Activated T-helper 1 cell treated with anti-CD3 and anti-CD28 coated beads, Interleukin-12 subunit alpha, Interleukin-12 subunit beta, Interleukin-2, Interleukin-4 antibody, amounts not matched to agents 30 ng/mL and 10 ng/mL and 1 ng/mL, durations not matched to agents 14 hours and 24 hours and 36 hours (primary cell): ENCODE measurements around the gene DCP1B. TPM values are rescaled to one million over a fixed set of nuclear protein-coding genes. Genes with fewer than 3 reads are reported as not detected.

Source experiments
- DNase-seq: peaks from one replicate; pipeline ENCODE4 v3.0.0; 2021; ENCODE audit warnings: low spot score
- H3K27ac Mint-ChIP-seq: one replicate; pipeline ENCODE4 v1.8.0; 2021; ENCODE audit warnings: mild to moderate bottlenecking, mixed read lengths
- H3K27me3 Mint-ChIP-seq: one replicate; pipeline ENCODE4 v1.8.0; 2022; ENCODE audit warnings: mild to moderate bottlenecking, moderate library complexity, mixed read lengths; ENCODE audit not compliant: insufficient read depth
- H3K36me3 Mint-ChIP-seq: one replicate; pipeline ENCODE4 v1.8.0; 2021; ENCODE audit warnings: low read depth, mixed read lengths
- H3K4me1 Mint-ChIP-seq: one replicate; pipeline ENCODE4 v1.8.0; 2021; ENCODE audit warnings: low read depth, mixed read lengths
- H3K4me3 Mint-ChIP-seq: one replicate; pipeline ENCODE4 v1.8.0; 2021; ENCODE audit warnings: mild to moderate bottlenecking, moderate library complexity, mixed read lengths
- H3K9me3 Mint-ChIP-seq: one replicate; pipeline ENCODE4 v1.8.0; 2021; ENCODE audit warnings: mixed read lengths
- intact Hi-C: fragments of 100-400 bp; cut with micrococcal nuclease; formaldehyde crosslinking; loops from one replicate; pipeline ENCODE4 v1.15.1; 2024
- total RNA-seq: library from RNA; stranded (reverse); gene quantifications from 2 replicates; pipeline ENCODE4 v1.2.3, GENCODE V29; 2022

The DCP1B gene
- total RNA-seq, 1 donor from 2014 or later, result 8.8 TPM

DNA sequence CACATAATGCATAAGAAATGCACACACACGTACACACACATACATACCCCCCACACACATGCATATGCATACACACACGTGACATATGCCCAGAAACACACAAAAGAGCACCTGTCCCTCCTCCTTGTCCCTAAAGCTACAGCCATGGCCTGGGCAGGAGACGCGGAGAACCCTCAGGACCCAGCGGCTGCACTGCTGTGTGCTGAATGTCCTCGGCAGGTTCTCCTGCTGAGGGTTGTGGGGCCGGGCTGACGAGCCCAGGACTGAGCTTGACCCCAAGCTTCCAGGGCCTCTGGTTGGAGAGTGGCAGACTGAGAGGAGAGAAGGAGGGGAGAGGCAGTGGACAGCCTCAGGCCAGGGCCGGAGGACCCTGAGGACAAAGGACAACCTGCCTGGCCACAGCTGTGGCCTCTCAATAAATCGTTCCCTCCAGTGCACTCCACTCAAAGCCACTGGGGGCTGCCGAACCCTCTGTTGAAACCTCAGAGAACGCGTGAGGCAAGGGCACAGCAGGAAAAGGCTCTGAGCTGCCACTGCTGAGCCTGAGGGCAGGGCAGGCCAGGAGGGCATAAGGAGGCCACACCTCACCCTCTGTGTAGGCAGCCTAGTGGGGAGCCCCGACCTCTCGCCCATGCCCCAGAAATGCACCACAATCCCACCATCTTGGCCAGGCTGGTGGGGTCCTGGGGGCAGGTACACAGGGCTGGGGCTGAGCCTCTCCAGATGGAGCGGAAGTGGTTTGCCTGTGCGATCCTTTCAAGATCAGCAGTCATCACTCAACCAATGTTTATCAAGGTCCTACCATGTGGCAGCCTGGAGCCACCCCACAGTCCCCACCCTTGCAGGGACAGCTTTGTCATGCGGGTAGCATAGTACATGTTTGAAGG, 88.9 kb downstream of the DCP1B start:
- intact Hi-C loops, result no loop called here

DNA sequence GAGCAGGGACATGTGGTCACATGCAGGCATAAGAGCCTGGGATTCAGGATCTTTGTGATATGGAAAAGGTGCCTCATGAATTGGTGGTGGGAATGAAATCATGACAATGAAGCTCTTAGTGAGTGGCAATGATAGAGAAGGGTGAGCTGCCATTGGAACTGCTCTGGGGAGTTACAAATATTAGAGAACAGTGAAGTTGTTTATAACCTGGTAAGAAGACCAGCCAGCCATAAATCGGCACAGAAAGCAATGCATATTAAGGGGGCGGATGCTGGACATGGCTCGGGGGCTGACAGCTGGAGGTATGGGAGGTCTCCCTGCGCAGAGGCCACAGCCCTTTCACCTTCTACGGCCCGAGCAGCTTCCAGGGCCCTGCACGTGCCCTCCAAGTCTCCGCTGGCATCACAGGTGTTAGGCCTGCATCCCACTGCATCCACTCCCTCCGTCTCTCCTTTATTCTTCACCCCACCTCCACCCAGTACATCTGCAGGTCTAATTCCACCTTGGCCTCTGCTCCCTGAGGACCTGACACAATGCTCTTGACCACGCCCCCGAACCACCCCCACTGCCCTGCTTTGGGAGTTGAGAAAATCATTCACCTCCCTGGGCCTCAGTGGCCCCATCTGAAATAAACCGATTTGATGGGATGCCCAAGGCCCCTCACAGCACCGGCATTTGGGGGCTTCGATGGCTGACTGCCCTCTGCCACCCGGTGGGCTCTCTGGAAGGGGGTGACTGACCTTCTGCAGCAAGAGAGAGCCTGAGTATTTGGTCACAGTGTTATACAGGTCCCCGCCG, 89.9 kb downstream of the DCP1B start:
- no peak for DNase-seq
- intact Hi-C loops, result no loop called here
- Mint-ChIP-seq H3K4me1 (peaks cover 11% of the 10 kb centered on the region), H3K27me3 (peaks cover 6% of the 10 kb centered on the region), H3K9me3 (no peaks in the 10 kb centered on the region), H3K27ac (peak overlapping the region; percentile 52), H3K4me3 (no peak overlapping the region), H3K36me3 (peaks cover 3% of the 10 kb centered on the region)

More for the DNA sequence above, 88.9 kb downstream of the DCP1B start:
- DNase-seq, result peak; percentile 16
- Mint-ChIP-seq H3K9me3 (no peaks in the 10 kb centered on the region), H3K4me1 (peaks cover 11% of the 10 kb centered on the region), H3K27ac (peak overlapping the region; percentile 25), H3K4me3 (peak overlapping the region; percentile 25), H3K36me3 (peaks cover 3% of the 10 kb centered on the region), H3K27me3 (peaks cover 7% of the 10 kb centered on the region)

DNA sequence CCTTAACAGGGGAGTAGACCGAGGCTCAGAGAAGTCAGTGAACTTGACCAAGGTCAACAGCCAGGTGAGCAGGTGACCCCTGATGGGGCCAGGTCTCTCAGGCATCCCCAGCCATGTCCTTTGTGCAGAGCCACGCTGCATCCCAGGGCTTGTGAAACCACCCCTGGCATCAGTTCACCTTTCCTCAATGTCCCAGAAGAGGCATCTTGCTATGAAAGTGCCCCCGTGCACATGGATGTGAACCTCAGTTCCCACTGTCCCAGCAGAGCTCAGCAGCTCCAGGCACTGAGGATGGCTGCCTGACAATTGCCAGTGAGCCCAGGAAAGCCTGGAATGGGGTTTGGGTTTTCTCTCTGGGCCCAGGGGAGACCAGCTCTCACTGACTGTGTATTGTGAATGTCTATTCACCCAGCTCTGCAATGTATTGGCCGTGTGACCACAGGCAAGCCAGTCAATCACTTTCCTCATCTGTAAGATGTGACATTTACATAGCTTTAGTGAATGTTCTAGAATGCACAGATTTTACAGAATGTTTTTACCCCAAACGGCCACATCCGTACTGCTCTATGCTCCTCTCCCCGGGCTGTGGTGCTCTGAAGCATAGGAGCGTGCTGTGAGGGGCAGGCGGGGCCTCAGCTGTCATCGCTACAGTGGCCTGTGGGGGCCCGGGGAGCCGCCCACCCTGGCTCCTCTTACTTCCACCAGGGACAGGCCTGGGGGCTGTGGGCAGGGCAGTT, 90.7 kb downstream of the DCP1B start:
- H3K4me1 Mint-ChIP-seq, result peaks cover 11% of the 10 kb centered on the region
- H3K4me3 Mint-ChIP-seq, result no peak overlapping the region
- no peak for DNase-seq
- H3K36me3 Mint-ChIP-seq, result peaks cover 3% of the 10 kb centered on the region
- peaks cover 3% of the 10 kb centered on the region for H3K27me3 Mint-ChIP-seq
- no peak overlapping the region for H3K27ac Mint-ChIP-seq
- H3K9me3 Mint-ChIP-seq, result no peaks in the 10 kb centered on the region
- intact Hi-C loops, result no loop called here

DNA sequence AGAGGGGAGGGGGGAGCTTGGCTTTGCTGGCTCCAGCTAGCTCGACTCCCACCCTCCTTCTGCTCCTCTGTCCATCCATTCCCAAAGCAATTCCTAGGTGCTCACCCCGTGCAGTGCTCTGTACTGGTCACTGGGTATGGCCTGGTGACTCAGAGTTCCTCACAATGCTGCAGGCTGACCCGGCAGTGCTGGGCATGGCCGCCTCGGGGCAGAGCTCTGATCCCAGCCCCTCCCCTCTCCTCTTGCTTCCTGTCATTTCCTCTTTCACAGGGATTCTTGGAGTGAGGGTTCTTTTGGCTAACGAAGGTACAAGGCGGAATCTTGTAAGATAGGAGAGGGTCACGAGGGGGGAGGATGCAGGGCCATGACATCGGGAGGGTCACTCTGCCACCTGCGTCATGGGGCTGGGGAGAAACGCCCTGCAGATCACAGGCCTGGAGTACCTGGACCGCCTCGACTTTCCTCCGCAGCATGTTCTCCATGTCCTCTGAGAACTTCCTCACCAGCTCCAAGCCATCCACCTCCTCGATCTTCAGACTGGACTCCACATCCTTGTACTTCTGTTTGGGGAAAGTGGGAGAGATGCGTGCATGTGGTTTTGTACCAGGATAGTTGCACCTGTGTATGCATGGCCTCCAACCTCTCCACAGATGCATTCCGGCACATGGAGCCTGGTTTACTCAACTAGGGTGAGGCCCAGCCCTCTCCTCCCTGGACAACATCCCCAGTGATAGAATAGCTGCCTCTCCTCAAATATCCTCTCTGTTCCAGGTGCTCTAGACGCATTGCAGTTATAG, 91.5 kb downstream of the DCP1B start:
- peaks cover 12% of the 10 kb centered on the region for H3K4me1 Mint-ChIP-seq
- H3K27me3 Mint-ChIP-seq, result peaks cover 4% of the 10 kb centered on the region
- DNase-seq, result no peak
- peaks cover 3% of the 10 kb centered on the region for H3K36me3 Mint-ChIP-seq
- intact Hi-C loops, result no loop called here
- no peaks in the 10 kb centered on the region for H3K9me3 Mint-ChIP-seq
- no peak overlapping the region for H3K4me3 Mint-ChIP-seq
- H3K27ac Mint-ChIP-seq, result no peak overlapping the region

DNA sequence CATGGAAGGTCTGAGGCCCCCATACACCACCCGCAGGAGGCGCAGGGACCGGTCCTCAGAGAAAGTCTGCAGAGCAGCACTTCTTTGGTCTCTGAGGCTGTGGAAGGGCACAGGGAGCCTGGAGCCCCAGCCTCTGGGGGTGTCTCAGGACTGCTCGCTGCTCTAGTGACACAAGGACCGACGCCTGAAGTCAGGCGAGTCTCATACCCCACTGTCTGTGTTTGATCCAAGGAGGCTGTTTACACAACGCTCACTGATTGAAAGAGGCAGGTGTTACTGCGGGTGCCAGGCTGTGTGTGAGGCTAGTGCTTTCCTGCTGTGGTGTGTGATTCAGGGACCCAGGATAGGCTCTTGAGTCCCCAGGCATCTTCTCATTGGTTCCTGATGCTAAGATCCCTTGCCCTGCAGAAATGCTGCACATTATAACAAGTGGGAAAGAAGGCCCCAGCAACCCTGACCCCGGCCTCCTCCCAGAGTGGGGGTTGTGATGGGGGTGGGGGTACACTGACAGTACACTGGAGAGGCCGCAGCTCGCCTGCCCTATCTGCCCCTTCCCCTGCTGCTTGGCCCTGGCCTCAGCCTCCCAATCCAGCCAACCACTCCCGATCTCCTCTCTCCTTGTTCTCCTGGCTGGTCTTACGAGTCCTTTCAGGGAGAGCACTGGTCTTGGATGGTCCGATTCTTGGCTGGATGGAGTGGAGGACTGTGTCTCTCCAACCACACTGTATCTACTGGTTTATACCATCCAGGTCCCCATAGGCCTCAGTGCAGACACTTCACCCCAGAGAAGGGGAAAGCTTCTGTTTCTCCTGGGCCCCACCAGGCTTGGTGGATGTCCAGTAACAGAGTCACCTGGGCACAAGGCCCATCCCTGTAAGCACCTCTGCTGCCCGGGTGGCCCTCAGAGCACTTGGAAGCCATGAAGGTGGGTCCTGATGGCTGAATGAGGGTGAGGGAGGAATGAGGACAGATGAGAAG, 92.4 kb downstream of the DCP1B start:
- H3K9me3 Mint-ChIP-seq, result peaks cover 2% of the 10 kb centered on the region
- H3K4me3 Mint-ChIP-seq, result no peak overlapping the region
- peaks cover 3% of the 10 kb centered on the region for H3K36me3 Mint-ChIP-seq
- H3K27me3 Mint-ChIP-seq, result peaks cover 8% of the 10 kb centered on the region
- intact Hi-C loops, result no loop called here
- peaks cover 17% of the 10 kb centered on the region for H3K4me1 Mint-ChIP-seq
- H3K27ac Mint-ChIP-seq, result no peak overlapping the region
- no peak for DNase-seq

DNA sequence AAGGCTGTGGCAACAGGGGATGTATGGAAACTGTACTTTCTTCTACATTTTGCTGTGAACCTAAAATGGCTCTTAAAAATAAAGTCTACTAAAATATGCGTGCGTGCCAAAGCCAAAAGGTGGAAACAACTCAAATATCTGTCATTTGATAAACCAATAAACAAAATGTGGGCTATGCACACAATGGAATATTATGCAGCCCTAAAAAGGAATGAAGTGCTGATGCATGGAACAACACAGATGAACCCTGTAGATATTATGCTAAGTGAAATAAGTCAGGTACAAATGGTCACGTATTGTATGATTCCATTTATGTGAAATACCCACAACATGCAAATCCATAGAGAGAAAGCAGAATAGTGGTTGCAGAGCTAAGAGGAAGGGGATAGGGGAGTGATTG, 93.8 kb downstream of the DCP1B start:
- no peak for DNase-seq
- Mint-ChIP-seq H3K9me3 (peaks cover 14% of the 10 kb centered on the region), H3K4me1 (peaks cover 6% of the 10 kb centered on the region), H3K27ac (no peak overlapping the region), H3K36me3 (peaks cover 2% of the 10 kb centered on the region), H3K27me3 (peaks cover 11% of the 10 kb centered on the region), H3K4me3 (no peak overlapping the region)
- intact Hi-C loops, result no loop called here

DNA sequence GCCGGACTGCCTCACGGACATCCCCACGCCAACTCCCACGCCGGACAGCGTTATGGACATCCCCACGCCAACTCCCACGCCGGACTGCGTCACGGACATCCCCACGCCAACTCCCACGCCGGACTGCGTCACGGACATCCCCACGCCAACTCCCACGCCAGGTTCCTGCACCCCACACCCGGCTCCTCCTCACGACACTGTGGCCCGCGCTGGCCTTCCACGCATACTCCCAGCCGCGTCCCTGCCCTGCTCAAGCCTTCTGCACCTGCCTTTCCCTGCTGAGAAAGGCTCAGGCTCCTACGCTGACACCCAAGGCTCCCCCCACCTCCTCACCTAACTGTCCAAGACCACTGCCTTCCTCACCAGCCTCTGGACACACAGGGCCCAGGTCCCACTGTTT, 95.5 kb downstream of the DCP1B start:
- H3K27ac Mint-ChIP-seq, result no peak overlapping the region
- no peak overlapping the region for H3K4me3 Mint-ChIP-seq
- peaks cover 6% of the 10 kb centered on the region for H3K4me1 Mint-ChIP-seq
- DNase-seq, result no peak
- peaks cover 15% of the 10 kb centered on the region for H3K27me3 Mint-ChIP-seq
- peaks cover 24% of the 10 kb centered on the region for H3K9me3 Mint-ChIP-seq
- peaks cover 2% of the 10 kb centered on the region for H3K36me3 Mint-ChIP-seq
- intact Hi-C loops, result no loop called here

DNA sequence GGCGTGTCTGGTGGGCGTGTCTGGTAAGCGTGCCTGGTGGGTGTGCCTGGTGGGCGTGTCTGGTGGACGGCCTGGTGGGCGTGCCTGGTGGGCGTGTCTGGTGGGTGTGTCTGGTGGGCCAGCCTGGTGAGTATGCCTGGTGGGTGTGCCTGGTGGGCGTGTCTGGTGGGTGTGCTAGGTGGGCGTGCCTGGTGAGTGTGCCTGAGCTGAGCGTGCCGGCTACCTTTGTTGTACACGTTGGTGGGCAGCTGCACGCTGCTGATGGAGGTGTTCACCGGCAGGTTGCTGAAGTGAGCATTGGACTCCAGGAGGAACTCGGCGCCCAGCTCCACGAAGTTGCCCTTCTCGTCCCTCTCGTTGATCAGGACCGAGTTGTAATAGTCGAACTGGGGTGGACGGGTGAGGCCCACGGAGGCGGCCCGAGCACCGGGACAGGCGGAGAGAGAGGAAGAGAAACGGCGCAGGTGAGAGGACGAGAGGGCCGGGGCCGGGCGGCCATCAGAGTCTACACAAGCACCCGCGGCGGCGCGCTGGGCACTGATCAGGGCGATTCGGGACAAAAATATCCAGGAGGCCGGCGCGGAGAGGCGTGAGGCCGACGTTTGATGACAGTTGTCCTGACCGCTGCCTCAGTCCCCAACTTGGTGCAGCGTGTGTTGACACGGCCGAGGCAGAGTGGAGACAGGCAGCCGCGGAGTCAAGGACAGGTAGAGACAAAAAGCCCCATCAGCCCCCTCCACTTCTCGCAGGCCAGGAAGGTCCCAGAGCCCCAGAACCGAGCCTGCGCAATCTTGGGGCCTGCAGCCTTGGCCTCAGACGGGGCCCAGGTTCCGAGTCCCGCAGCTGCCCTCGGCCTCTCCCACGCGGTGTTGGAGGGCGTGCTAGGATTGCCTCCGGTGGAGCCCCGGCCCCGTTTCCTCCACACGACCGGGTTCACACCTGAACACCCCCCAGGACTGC, 96.3 kb downstream of the DCP1B start:
- no peak overlapping the region for H3K27ac Mint-ChIP-seq
- H3K4me1 Mint-ChIP-seq, result peaks cover 6% of the 10 kb centered on the region
- no peak for DNase-seq
- peaks cover 32% of the 10 kb centered on the region for H3K9me3 Mint-ChIP-seq
- peaks cover 16% of the 10 kb centered on the region for H3K27me3 Mint-ChIP-seq
- H3K36me3 Mint-ChIP-seq, result peaks cover 2% of the 10 kb centered on the region
- intact Hi-C loops, result no loop called here
- no peak overlapping the region for H3K4me3 Mint-ChIP-seq

DNA sequence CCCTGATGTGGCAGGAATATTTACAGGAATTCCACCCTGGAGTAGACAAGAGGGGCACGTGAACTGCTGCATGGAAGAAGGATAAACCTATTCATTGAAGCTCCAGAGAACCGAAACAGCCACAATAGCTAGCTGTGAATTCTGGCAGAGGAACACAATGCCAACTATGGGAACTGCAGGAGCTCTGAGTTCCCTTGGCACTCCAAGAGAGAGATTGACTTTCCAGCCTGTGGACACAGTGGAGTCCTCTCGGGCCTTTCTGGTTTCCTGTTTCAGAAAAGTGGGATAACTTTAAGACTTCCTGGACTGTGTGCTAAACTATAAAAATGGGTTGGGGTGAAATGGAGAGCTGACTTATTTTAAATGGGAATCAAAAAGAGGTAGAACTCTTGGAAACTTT, 97.7 kb downstream of the DCP1B start:
- peaks cover 41% of the 10 kb centered on the region for H3K9me3 Mint-ChIP-seq
- peaks cover 6% of the 10 kb centered on the region for H3K4me1 Mint-ChIP-seq
- no peak overlapping the region for H3K27ac Mint-ChIP-seq
- DNase-seq, result no peak
- H3K27me3 Mint-ChIP-seq, result peaks cover 25% of the 10 kb centered on the region
- intact Hi-C loops, result no loop called here
- H3K4me3 Mint-ChIP-seq, result no peak overlapping the region
- peaks cover 4% of the 10 kb centered on the region for H3K36me3 Mint-ChIP-seq

DNA sequence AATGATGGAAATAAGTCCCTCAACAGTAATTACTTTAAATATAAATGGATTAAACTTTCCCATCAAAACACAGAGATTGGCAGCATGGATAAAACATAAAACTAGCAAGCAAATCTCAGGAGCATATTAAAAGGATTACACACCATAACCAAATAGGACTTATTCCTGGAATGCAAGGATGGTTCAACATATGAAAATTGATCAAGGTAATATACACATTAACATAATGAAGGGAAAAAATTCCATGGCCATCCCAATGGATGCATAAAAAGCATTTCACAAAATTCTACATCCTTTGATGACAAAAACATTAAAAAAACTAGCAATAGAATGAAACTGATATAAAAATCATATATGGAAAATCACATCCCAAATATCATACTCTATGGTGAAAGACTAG, 99.4 kb downstream of the DCP1B start:
- Mint-ChIP-seq H3K36me3 (peaks cover 4% of the 10 kb centered on the region), H3K27ac (no peak overlapping the region), H3K4me3 (no peak overlapping the region), H3K4me1 (peaks cover 6% of the 10 kb centered on the region), H3K27me3 (peaks cover 28% of the 10 kb centered on the region), H3K9me3 (peaks cover 41% of the 10 kb centered on the region)
- DNase-seq, result no peak
- intact Hi-C loops, result no loop called here

DNA sequence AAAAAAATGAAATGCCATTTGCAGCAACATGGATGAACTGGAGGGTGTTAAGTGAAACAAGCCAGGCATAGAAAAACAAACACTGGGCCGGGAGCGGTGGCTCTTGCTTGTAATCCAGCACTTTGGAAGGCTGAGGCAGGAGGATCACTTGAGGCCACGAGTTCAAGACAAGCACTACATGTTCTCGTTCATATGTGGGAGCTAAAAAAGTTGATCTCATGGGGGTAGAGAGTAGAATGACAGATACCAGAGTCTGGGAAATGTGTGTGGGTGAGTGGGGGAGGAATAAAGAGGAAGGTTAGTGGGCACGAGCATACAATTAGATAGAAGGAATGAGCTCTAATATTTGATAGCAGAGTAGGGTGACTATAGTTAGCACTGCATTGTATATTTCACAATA, 107.3 kb downstream of the DCP1B start:
- no peak for DNase-seq
- Mint-ChIP-seq H3K27me3 (peaks cover 52% of the 10 kb centered on the region), H3K9me3 (peaks cover 6% of the 10 kb centered on the region), H3K4me3 (no peak overlapping the region), H3K4me1 (no peaks in the 10 kb centered on the region), H3K27ac (no peak overlapping the region), H3K36me3 (peaks cover 1% of the 10 kb centered on the region)
- intact Hi-C loops, result no loop called here
